Forelimb muscle (tissue), 1 donor: ENCODE data around the gene LCORL. TPM values are rescaled to one million over a fixed set of nuclear protein-coding genes. Genes with fewer than 3 reads are reported as not detected.
"Not testable (repeated sequence)": the region's sequence is repeated elsewhere in the genome, so short reads cannot be mapped to it uniquely, and the experiment has no call there.

Experiments
- DNase-seq: peaks from one replicate; pipeline ENCODE4 v3.0.0-alpha.2; 2013; ENCODE audit warnings: low read depth
- polyA plus RNA-seq: library from polyadenylated mRNA; unstranded; fragments of 120-200 nt; gene quantifications from one replicate; pipeline ENCODE4 v1.2.1, GENCODE V29; 2013; ENCODE audit not compliant: insufficient read length

LCORL gene
- polyA plus RNA-seq, 1 donor = 9.4 TPM

GRCh38 chr4:18020145-18020670, 1.3 kb downstream of the LCORL start:
- DNase-seq = no peak

GRCh38 chr4:18014269-18014668, 7.3 kb downstream of the LCORL start:
- no peak for DNase-seq

- DNase-seq = no peak
Observed at GRCh38 chr4:18012807-18013462, 8.6 kb downstream of the LCORL start.

- no peak for DNase-seq
Observed at GRCh38 chr4:18012134-18012806, 9.3 kb downstream of the LCORL start.

DNA sequence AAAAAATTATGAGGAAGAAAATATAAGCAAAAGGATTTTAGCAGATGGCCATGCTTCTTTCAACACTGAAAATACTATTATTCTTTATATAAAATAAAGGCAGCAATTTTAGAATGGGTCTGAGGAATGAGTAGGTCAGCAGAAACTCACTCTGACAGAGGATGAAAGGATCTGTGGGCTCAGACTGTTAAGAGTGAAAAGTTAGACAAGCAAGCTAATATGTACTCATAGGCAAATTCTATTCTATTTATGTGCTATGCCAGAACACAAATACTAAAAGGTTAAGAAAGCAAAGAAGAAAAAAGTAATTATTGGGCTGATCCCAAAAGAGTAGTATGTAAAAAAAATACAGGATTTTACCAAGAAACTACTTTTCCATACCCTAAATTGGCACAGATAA, 13.9 kb downstream of the LCORL start:
- no peak for DNase-seq

- DNase-seq = not testable (repeated sequence)
Observed at GRCh38 chr4:18006432-18006831, 15.1 kb downstream of the LCORL start.

GRCh38 chr4:17997129-17997528, 24.4 kb downstream of the LCORL start:
- DNase-seq = no peak

- no peak for DNase-seq
Observed at GRCh38 chr4:17995165-17995564, 26.4 kb downstream of the LCORL start.

GRCh38 chr4:17985832-17986231, 35.7 kb downstream of the LCORL start:
- DNase-seq = no peak

DNA sequence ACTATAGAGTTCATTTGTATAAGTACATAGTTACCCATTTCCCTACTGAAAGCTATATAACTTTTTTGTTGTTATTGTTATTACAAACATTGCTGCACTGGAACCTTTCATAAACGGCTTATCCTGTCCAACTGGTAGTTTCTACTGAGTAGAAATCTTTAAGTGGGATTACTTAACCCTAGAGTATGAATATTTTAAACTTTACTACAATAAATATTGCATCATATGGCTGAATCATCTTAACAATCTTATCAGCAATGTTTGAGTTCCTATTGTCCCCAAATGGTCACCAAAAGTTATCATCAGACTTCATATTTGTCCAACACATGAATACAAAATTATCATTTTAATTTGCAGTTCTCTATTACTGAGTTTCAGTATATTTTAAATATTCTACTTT, 40.5 kb downstream of the LCORL start:
- no peak for DNase-seq

- DNase-seq = no peak
Observed at GRCh38 chr4:17968721-17969120, 52.8 kb downstream of the LCORL start.

DNA sequence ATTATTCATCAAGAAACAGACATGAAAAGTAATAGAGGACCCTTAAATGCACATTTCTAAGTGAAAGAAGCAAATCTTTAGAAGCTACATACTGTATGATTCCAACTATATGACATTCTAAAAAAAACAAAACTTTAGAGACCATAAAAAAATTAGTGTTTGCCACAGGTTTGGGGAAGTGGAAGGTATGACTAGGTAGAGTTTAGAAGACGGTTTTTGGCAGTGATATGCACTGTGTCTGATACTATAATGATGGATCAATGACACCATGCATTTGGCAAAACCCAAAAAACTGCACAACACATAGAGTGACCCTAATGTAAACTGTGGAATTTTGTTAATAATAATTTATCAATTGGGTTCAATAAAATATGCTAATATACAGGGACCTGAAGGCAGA, 54.5 kb downstream of the LCORL start:
- no peak for DNase-seq

DNA sequence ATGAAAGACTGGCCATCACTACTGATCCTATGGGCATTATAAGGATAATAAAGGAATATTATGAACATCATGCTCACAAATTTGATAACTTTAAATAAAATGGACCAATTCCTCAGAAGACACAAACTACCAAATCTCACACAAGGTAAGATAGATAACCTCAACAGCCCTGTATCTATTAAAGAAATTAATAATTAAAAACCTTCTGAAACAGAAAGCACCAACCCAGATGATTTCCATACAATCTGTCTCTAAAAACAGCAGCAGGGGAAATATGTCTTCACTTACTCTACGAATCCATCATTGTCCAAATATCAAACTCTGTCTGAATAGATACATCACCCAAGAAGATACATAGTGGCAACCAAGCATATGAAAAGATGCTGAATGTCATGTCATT, 55.2 kb downstream of the LCORL start:
- no peak for DNase-seq

DNA sequence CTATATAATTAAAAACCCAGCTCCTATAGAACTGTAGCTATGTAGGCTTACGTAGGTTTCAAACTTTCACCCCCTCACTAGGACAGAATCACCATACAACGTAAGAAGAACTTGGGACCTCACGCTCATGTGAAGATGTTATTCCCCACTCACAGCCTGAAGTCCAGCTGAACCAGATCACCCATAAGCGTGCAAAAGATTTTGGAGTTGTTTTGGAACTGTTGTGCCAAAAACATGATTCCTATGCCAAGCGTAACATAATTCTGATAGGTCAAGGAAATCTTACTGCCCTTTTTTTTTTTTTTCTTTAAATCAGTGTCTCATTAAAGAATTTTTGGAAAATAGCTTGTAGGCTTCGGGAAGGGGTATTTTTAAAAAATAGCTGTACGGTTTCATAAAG, 57.0 kb downstream of the LCORL start:
- DNase-seq = no peak

- no peak for DNase-seq
Observed at GRCh38 chr4:17962171-17962570, 59.4 kb downstream of the LCORL start.

- DNase-seq = no peak
Observed at GRCh38 chr4:17961249-17961648, 60.3 kb downstream of the LCORL start.

DNA sequence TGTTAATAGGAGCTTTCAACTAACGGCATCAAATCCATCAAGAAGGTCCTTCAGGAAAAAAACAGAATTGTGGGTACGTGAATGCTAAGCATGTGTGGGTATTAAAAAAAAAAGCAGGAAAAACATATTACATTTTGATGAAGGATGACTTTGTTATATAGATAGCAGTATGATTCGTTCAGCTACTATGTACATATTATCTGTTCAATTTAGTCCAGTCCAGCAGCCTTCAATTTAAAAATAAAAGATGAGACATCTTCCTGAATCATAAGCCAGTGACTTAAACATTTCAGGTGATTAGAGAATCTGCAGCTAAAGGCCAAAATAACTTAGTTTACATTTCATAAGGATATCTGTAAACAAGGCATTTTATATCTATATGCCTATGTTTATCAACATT, 63.4 kb downstream of the LCORL start:
- no peak for DNase-seq

DNA sequence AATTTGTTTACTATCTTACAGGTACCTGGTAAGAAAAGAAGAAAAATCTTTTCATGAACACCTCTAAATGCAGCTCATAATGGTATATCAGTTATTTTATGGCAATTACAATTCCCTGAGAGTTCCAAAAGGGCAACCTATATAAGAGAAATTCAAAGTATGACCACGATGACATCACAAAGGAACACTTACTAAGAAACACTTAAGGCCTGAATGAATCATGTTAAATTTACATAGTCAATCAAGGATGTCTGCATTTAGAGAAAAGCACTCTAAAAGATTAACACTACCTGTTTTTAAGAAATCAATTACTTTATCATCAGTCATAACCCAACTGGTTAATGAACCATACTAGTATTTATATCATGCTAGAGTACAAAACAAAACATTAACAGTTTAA, 63.9 kb downstream of the LCORL start:
- DNase-seq = no peak

DNA sequence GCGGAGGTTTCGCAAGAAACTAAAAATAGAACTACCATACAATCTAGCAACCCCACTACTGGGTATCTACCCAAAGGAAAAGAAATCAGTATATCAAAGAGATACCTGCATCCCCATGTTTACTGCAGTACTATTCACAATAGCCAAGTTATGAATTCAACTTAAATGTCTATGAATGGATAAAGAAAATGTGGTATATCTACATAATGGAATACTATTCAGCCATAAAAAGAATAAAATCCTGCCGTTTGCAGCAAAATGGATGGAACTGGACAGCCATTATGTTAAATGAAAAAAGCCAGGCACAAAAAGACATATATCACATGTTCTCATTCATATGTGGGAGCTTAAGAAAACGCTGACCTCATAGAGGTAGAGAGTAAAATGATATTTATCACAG, 65.3 kb downstream of the LCORL start:
- no peak for DNase-seq

- no peak for DNase-seq
Observed at GRCh38 chr4:17945303-17945702, 76.3 kb downstream of the LCORL start.

DNA sequence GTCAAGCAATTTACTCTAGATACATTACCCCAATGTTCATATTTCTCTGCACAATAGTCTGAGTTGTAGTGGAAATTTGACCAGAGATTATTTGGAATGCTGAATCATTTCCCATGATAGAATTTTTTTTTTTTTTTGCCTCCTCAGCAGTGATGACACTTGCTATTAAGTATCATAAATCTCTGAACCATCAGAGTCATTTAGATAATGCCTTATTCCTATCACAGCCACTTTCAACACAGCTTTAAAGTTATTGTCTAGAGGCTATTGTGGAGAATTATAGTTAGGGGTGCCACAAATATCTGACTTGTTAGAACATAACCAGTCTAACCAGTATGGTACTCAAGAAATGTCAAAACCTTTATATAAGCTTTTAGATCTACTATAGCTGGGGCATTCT, 79.8 kb downstream of the LCORL start:
- DNase-seq = no peak

GRCh38 chr4:17939054-17939453, 82.5 kb downstream of the LCORL start:
- no peak for DNase-seq

- no peak for DNase-seq
Observed at GRCh38 chr4:17934286-17934685, 87.3 kb downstream of the LCORL start.

GRCh38 chr4:17933126-17933525, 88.4 kb downstream of the LCORL start:
- no peak for DNase-seq
